Endothelial cell of umbilical vein (primary cell): Measurements from ENCODE around the gene DNAJC30. TPM values are rescaled to one million over a fixed set of nuclear protein-coding genes. Genes with fewer than 3 reads are reported as not detected.

ENCODE experiments used
- BruUV-seq: library from RNA; stranded (reverse); fragments of 400-500 nt; replicated peaks from 2 replicates; lab custom pipeline; 2021; lab: Mats Ljungman, UMichigan
- CTCF ChIA-PET: fragments of 300-600, 350-600 bp; sonication (Branson Sonifier 250); formaldehyde crosslinking; loops from one replicate; lab custom pipeline; 2021; ENCODE audit warnings: antibody characterized with exemption, inconsistent platforms; lab: Charles Lee
- POLR2A ChIA-PET: fragments of 300-600, 350-600 bp; sonication (Branson Sonifier 250); formaldehyde crosslinking; loops from one replicate; lab custom pipeline; 2021; ENCODE audit warnings: antibody characterized with exemption, inconsistent platforms; lab: Charles Lee
- DNase-seq: peaks from one replicate; pipeline ENCODE4 v3.0.0-alpha.2; 2011; ENCODE audit warnings: low read depth, low spot score
- FAIRE-seq: peaks from 2 replicates; lab custom pipeline; 2011; peaks lifted over from hg19 to GRCh38; lab: Jason Lieb, UNC
- H2AFZ ChIP-seq: 2 replicates; pipeline ENCODE4 v1.6.0; 2012; ENCODE audit warnings: low read depth, low read length, control low read depth, inconsistent platforms
- H3K27ac ChIP-seq: 2 replicates; pipeline ENCODE4 v1.5.1; 2011; ENCODE audit warnings: low read depth, mild to moderate bottlenecking, control low read depth, low read length, moderate library complexity; ENCODE audit not compliant: insufficient read depth
- H3K27me3 ChIP-seq, 2 experiments: 2 replicates each; pipeline versions ENCODE4 v1.6.0 to v1.6.1; 2011; ENCODE audit warnings: low read length in 2 of 2, mixed read lengths in 1 of 2; ENCODE audit not compliant: control insufficient read depth in 2 of 2, insufficient read depth in 2 of 2
- H3K36me3 ChIP-seq, 2 experiments: 2 replicates in 1 of 2; 3 replicates in 1 of 2; pipeline ENCODE4 v1.5.1; 2011; ENCODE audit warnings: low read length in 2 of 2, mild to moderate bottlenecking in 1 of 2, moderate library complexity in 1 of 2; ENCODE audit not compliant: control insufficient read depth in 2 of 2, insufficient read depth in 2 of 2; ENCODE audit errors: extremely low read depth in 1 of 2
- H3K4me1 ChIP-seq: 3 replicates; pipeline ENCODE4 v1.5.1; 2011; ENCODE audit warnings: mild to moderate bottlenecking, low read length; ENCODE audit not compliant: control insufficient read depth, insufficient read depth; ENCODE audit errors: extremely low read depth
- H3K4me2 ChIP-seq: 2 replicates; pipeline ENCODE4 v1.6.1; 2011; ENCODE audit warnings: low read length, control low read depth, mixed read lengths; ENCODE audit not compliant: insufficient read depth
- H3K4me3 ChIP-seq, 3 experiments: fragments of 200-600 bp in 1 of 3; sonication (generic), shearing (Covaris generic) in 1 of 3; replicated peaks in 1 of 3; 2 replicates each; pipeline ENCODE4 v1.5.1; 2011 to 2016; ENCODE audit warnings: control low read depth in 3 of 3, low read length in 3 of 3, mild to moderate bottlenecking in 2 of 3, inconsistent platforms in 1 of 3, low read depth in 1 of 3, moderate library complexity in 1 of 3; ENCODE audit not compliant: insufficient read depth in 1 of 3
- H3K79me2 ChIP-seq: 2 replicates; pipeline ENCODE4 v1.6.0; 2012; ENCODE audit warnings: low read length, inconsistent platforms; ENCODE audit not compliant: control insufficient read depth, insufficient read depth
- H3K9ac ChIP-seq: replicated peaks from 2 replicates; pipeline ENCODE3; 2011; ENCODE audit warnings: low read length, control low read depth; ENCODE audit not compliant: insufficient read depth; ENCODE audit errors: extremely low read depth
- H3K9me1 ChIP-seq: replicated peaks from 3 replicates; pipeline ENCODE4 v1.6.0; 2011; ENCODE audit warnings: mild to moderate bottlenecking, low read length; ENCODE audit not compliant: control insufficient read depth, insufficient read depth; ENCODE audit errors: extremely low read depth
- H3K9me3 ChIP-seq: replicated peaks from 2 replicates; pipeline ENCODE4 v1.5.1; 2012; ENCODE audit warnings: low read length, inconsistent platforms; ENCODE audit not compliant: control insufficient read depth, insufficient read depth
- H4K20me1 ChIP-seq: replicated peaks from 2 replicates; pipeline ENCODE3; 2011; ENCODE audit warnings: mild to moderate bottlenecking, low read length; ENCODE audit not compliant: control insufficient read depth, insufficient read depth; ENCODE audit errors: extremely low read depth
- CTCF ChIP-seq, 2 donors: IDR thresholded peaks; 1 replicate in 1 of 2; 2 replicates in 1 of 2; pipeline ENCODE4 v1.5.1; 2011; ENCODE audit warnings: low read length in 2 of 2, mild to moderate bottlenecking in 2 of 2, moderate library complexity in 2 of 2, control low read depth in 1 of 2, inconsistent platforms in 1 of 2, low read depth in 1 of 2; ENCODE audit not compliant: insufficient read depth in 1 of 2; ENCODE audit errors: extremely low read depth in 1 of 2
- EZH2 ChIP-seq: IDR thresholded peaks from 2 replicates; pipeline ENCODE4 v1.6.1; 2012; ENCODE audit warnings: borderline replicate concordance, low read depth, mild to moderate bottlenecking, moderate library complexity, low read length, inconsistent platforms; ENCODE audit not compliant: severe bottlenecking
- FOS ChIP-seq: IDR thresholded peaks from 2 replicates; pipeline ENCODE4 v1.6.1; 2011; ENCODE audit warnings: mild to moderate bottlenecking, low read length, moderate library complexity, borderline replicate concordance; ENCODE audit not compliant: insufficient read depth
- GATA2 ChIP-seq: IDR thresholded peaks from 2 replicates; pipeline ENCODE4 v1.7.0; 2011; ENCODE audit warnings: low read depth, mild to moderate bottlenecking, moderate library complexity, mixed read lengths, low read length; ENCODE audit not compliant: insufficient read length, insufficient read depth
- JUN ChIP-seq: IDR thresholded peaks from 2 replicates; pipeline ENCODE4 v1.6.1; 2011; ENCODE audit warnings: borderline replicate concordance, low read depth; ENCODE audit not compliant: insufficient read length, insufficient read depth
- MAX ChIP-seq: IDR thresholded peaks from 2 replicates; pipeline ENCODE4 v1.6.1; 2011; ENCODE audit not compliant: insufficient read depth, insufficient read length
- MYC ChIP-seq: IDR thresholded peaks from one replicate; pipeline ENCODE4 v1.6.1; 2011; ENCODE audit warnings: mild to moderate bottlenecking, low read depth, low read length
- POLR2A ChIP-seq: IDR thresholded peaks from 2 replicates; pipeline ENCODE4 v1.6.1; 2012; ENCODE audit warnings: low read depth, mild to moderate bottlenecking, control low read depth, low read length
- POLR2AphosphoS5 ChIP-seq: IDR thresholded peaks from 2 replicates; pipeline ENCODE4 v1.6.1; 2012; ENCODE audit warnings: low read depth, mild to moderate bottlenecking, control low read depth, low read length, moderate library complexity; ENCODE audit not compliant: insufficient read depth
- dilution Hi-C: fragments of 300-500 bp; cut with MboI; formaldehyde crosslinking; loops from one replicate; pipeline ENCODE4 v1.15.0; 2019; ENCODE audit warnings: low sequenced_read_pairs; ENCODE audit not compliant: extremely low pct_ligation_motif_present
- intact Hi-C: fragments of 100-400 bp; cut with micrococcal nuclease; formaldehyde crosslinking; loops from one replicate; pipeline ENCODE4 v1.10.0; 2022
- polyA plus RNA-seq, 4 experiments: library from polyadenylated mRNA; depleted of rRNA in 3 of 4; stranded (reverse) in 3 of 4; unstranded in 1 of 4; fragments of >200 nt; gene quantifications; 2 replicates each; pipeline versions ENCODE4 v1.2.1 to v1.2.3, GENCODE V29; 2011 to 2012; ENCODE audit warnings: missing spikeins in 1 of 4
- total RNA-seq: library from RNA; stranded (reverse); gene quantifications from 2 replicates; pipeline ENCODE4 v1.2.3, GENCODE V29; 2021

The DNAJC30 gene
- total and polyA plus RNA-seq, 2 donors (not counting 3 experiments of a cell fraction or from before 2014, with no cell fraction given) = 10.6 to 11.9 TPM

- POLR2A ChIA-PET = no interaction called here
- H3K9me3 ChIP-seq = no peaks in the 10 kb centered on the region
- H3K4me2 ChIP-seq = no peak overlapping the region
- DNase-seq (no peak), FAIRE-seq (no peak)
- BruUV-seq = no TSS peak
- no peaks in the 10 kb centered on the region for H3K9me1 ChIP-seq
- intact Hi-C loops (no loop called here), dilution Hi-C loops (no loop called here)
- H3K27me3 ChIP-seq = no peaks in the 10 kb centered on the region
- H3K4me1 ChIP-seq = peaks cover 5% of the 10 kb centered on the region
- no peaks in the 10 kb centered on the region for H3K36me3 ChIP-seq
- H3K4me3 ChIP-seq = no peak overlapping the region
- H4K20me1 ChIP-seq = no peaks in the 10 kb centered on the region
- CTCF ChIA-PET = interaction anchor here (0.8 to 3.8 kb wide), 4 partner anchors 10 to 121 kb away, joined by 3 to 34 read pairs (median 6); partner anchors contain the start of genes ABHD11 and VPS37D
- H3K79me2 ChIP-seq = no peaks in the 10 kb centered on the region
- no peak overlapping the region for H3K9ac ChIP-seq
- no peak overlapping the region for H2AFZ ChIP-seq
- H3K27ac ChIP-seq = no peak overlapping the region
- TF ChIP-seq POLR2A = no peak
- TF ChIP-seq CTCF (IDR thresholded peaks at IDR 0.05; ENCODE audit: extremely low read depth in 1 of 2, insufficient read depth in 1 of 2, low read depth in 1 of 2, low read length in 2 of 2) = no peak
- no peak for TF ChIP-seq MYC
- no peak for TF ChIP-seq EZH2
- TF ChIP-seq POLR2AphosphoS5 = no peak
- no peak for TF ChIP-seq FOS
- no peak for TF ChIP-seq GATA2
- TF ChIP-seq MAX = no peak
- no peak for TF ChIP-seq JUN
These were observed 44.7 kb upstream of the DNAJC30 start for GRCh38 chr7:73727952-73728351.
